ENCODE data around the gene STK32C.
"Not testable (repeated sequence)": the region's sequence is repeated elsewhere in the genome, so short reads cannot be mapped to it uniquely, and the experiment has no call there.

Gene STK32C

DNA sequence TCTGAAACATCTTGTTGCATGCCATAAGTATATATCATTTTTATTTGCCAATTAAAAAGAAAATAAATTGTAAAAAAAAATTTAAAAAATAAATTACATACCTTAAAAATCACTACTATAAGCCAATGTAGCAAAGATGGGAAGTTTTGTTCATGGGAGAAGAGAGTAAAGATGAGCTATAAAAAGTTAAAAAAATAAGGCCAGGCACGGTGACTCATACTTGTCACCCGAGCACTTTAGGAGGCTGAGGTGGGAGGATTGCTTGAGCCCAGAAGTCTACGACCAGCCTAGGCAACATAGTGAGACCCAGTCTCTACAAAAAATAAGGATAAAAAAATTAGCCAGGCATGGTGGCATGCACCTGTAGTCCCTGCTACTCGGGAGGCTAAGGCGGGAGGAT is 8.4 kb upstream of the STK32C start:
- no peaks in the 10 kb centered on the region for H3K36me3 ChIP-seq (ENCODE audit: insufficient read depth, insufficient read length, low read length)
- H3K9ac ChIP-seq (ENCODE audit: insufficient read length, low read depth): no peak overlapping the region
- no peak for DNase-seq (ENCODE audit: low read depth, low spot score)
- no peaks in the 10 kb centered on the region for H3K4me1 ChIP-seq (ENCODE audit: insufficient read depth, insufficient read length)
- no peak for TF ChIP-seq SUZ12 (IDR thresholded peaks at IDR 0.05; ENCODE audit: extremely low read depth, insufficient read depth, insufficient read length)
- no peak for TF ChIP-seq YY1 (IDR thresholded peaks at IDR 0.05; ENCODE audit: insufficient read depth, insufficient read length)
- no peak for TF ChIP-seq ZNF274 (IDR thresholded peaks at IDR 0.05; ENCODE audit: low read depth, low read length)
- no peak overlapping the region for H3K4me3 ChIP-seq (ENCODE audit: insufficient read length, low read depth)
- H3K9me3 ChIP-seq (ENCODE audit: insufficient read depth, low read length): peaks cover 4% of the 10 kb centered on the region; the same call in 1 of the 2 replicates
- peaks cover 2% of the 10 kb centered on the region for H3K27me3 ChIP-seq (ENCODE audit: insufficient read depth, insufficient read length)

GRCh38 chr10:132314881-132315280 is 7.1 kb upstream of the STK32C start:
- H3K36me3 ChIP-seq (ENCODE audit: insufficient read depth, insufficient read length, low read length): not testable (repeated sequence)

GRCh38 chr10:132314336-132314735 is 6.6 kb upstream of the STK32C start:
- Histone ChIP-seq H3K9me3 (ENCODE audit: insufficient read depth, low read length) (peaks cover 4% of the 10 kb centered on the region; the same call in 1 of the 2 replicates), H3K4me1 (ENCODE audit: insufficient read depth, insufficient read length) (no peaks in the 10 kb centered on the region), H3K27me3 (ENCODE audit: insufficient read depth, insufficient read length) (peaks cover 20% of the 10 kb centered on the region), H3K9ac (ENCODE audit: insufficient read length, low read depth) (no peak overlapping the region), H3K36me3 (ENCODE audit: insufficient read depth, insufficient read length, low read length) (no peaks in the 10 kb centered on the region), H3K4me3 (ENCODE audit: insufficient read length, low read depth) (no peak overlapping the region)
- DNase-seq (ENCODE audit: low read depth, low spot score): no peak
- TF ChIP-seq ZNF274 (IDR thresholded peaks at IDR 0.05; ENCODE audit: low read depth, low read length): no peak
- no peak for TF ChIP-seq YY1 (IDR thresholded peaks at IDR 0.05; ENCODE audit: insufficient read depth, insufficient read length)
- no peak for TF ChIP-seq SUZ12 (IDR thresholded peaks at IDR 0.05; ENCODE audit: extremely low read depth, insufficient read depth, insufficient read length)

More at GRCh38 chr10:132314881-132315280, 7.1 kb upstream of the STK32C start:
- peaks cover 14% of the 10 kb centered on the region for H3K27me3 ChIP-seq (ENCODE audit: insufficient read depth, insufficient read length)
- not testable (repeated sequence) for H3K4me3 ChIP-seq (ENCODE audit: insufficient read length, low read depth); H3K4me1 ChIP-seq (ENCODE audit: insufficient read depth, insufficient read length); H3K9ac ChIP-seq (ENCODE audit: insufficient read length, low read depth); H3K9me3 ChIP-seq (ENCODE audit: insufficient read depth, low read length); DNase-seq (ENCODE audit: low read depth, low spot score)

GRCh38 chr10:132313865-132314264 is 6.1 kb upstream of the STK32C start:
- Histone ChIP-seq H3K4me3 (ENCODE audit: insufficient read length, low read depth) (no peak overlapping the region), H3K27me3 (ENCODE audit: insufficient read depth, insufficient read length) (peaks cover 25% of the 10 kb centered on the region), H3K9me3 (ENCODE audit: insufficient read depth, low read length) (peaks cover 4% of the 10 kb centered on the region; the same call in 1 of the 2 replicates), H3K9ac (ENCODE audit: insufficient read length, low read depth) (no peak overlapping the region), H3K36me3 (ENCODE audit: insufficient read depth, insufficient read length, low read length) (no peaks in the 10 kb centered on the region), H3K4me1 (ENCODE audit: insufficient read depth, insufficient read length) (no peaks in the 10 kb centered on the region)
- no peak for DNase-seq (ENCODE audit: low read depth, low spot score)
- TF ChIP-seq SUZ12 (IDR thresholded peaks at IDR 0.05; ENCODE audit: extremely low read depth, insufficient read depth, insufficient read length) (no peak), ZNF274 (IDR thresholded peaks at IDR 0.05; ENCODE audit: low read depth, low read length) (no peak), YY1 (IDR thresholded peaks at IDR 0.05; ENCODE audit: insufficient read depth, insufficient read length) (no peak)

DNA sequence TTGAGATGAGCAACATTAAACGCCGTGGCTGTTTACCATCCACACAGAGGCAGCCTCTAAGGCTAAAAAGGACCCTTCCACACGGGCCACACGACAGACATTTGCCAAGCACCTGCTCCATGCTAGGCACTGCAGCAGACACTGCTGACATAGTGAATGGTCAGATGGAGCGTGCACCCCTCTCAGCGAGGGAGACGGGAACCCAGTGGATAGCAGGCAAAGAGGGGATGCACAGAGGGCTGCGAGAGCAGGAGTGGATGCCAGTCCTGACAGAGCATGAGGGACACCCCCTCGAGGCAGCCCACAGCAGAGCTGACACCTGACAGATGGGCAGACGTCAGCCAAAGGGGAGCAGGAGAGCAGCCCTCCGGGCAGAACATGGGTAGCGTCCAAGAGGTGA is 5.6 kb upstream of the STK32C start:
- Histone ChIP-seq H3K9me3 (ENCODE audit: insufficient read depth, low read length) (peaks cover 4% of the 10 kb centered on the region; the same call in 1 of the 2 replicates), H3K4me3 (ENCODE audit: insufficient read length, low read depth) (no peak overlapping the region), H3K4me1 (ENCODE audit: insufficient read depth, insufficient read length) (no peaks in the 10 kb centered on the region), H3K36me3 (ENCODE audit: insufficient read depth, insufficient read length, low read length) (no peaks in the 10 kb centered on the region), H3K9ac (ENCODE audit: insufficient read length, low read depth) (no peak overlapping the region), H3K27me3 (ENCODE audit: insufficient read depth, insufficient read length) (peaks cover 29% of the 10 kb centered on the region)
- TF ChIP-seq YY1 (IDR thresholded peaks at IDR 0.05; ENCODE audit: insufficient read depth, insufficient read length): no peak
- TF ChIP-seq SUZ12 (IDR thresholded peaks at IDR 0.05; ENCODE audit: extremely low read depth, insufficient read depth, insufficient read length): no peak
- no peak for TF ChIP-seq ZNF274 (IDR thresholded peaks at IDR 0.05; ENCODE audit: low read depth, low read length)
- DNase-seq (ENCODE audit: low read depth, low spot score): no peak

DNA sequence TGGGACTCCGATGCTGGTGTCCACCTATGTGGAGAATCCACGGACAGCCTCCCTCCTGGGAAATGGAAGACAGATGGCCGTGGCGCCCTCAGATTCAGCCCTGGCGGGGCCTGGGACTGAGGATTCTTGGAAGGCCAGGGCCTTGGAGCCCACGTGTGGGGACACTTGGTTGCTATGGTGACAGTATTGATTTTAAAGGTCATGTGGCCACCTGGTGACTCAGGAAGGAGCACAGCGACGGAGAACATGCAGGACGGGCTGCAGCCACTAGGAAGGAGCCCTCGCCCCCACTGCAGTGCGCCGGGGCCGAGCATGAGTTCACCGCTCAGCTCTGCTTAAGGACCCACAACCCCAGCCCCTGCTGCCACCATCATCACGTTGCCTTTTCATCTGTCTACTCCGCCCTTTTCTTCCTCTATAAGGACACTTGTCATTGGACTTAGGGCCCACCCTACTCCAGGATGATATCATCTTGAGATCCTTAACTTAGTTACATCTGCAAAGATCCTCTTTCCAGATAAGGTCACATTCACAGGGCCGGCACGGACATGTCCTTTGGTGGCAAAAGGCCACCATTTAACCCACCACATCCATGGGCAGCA is 3.7 kb upstream of the STK32C start:
- H3K27me3 ChIP-seq (ENCODE audit: insufficient read depth, insufficient read length): peaks cover 40% of the 10 kb centered on the region
- TF ChIP-seq SUZ12 (IDR thresholded peaks at IDR 0.05; ENCODE audit: extremely low read depth, insufficient read depth, insufficient read length) (no peak), ZNF274 (IDR thresholded peaks at IDR 0.05; ENCODE audit: low read depth, low read length) (no peak), YY1 (IDR thresholded peaks at IDR 0.05; ENCODE audit: insufficient read depth, insufficient read length) (no peak)
- H3K4me3 ChIP-seq (ENCODE audit: insufficient read length, low read depth): no peak overlapping the region
- no peaks in the 10 kb centered on the region for H3K36me3 ChIP-seq (ENCODE audit: insufficient read depth, insufficient read length, low read length)
- H3K4me1 ChIP-seq (ENCODE audit: insufficient read depth, insufficient read length): peaks cover 4% of the 10 kb centered on the region
- H3K9me3 ChIP-seq (ENCODE audit: insufficient read depth, low read length): peaks cover 4% of the 10 kb centered on the region; the same call in 1 of the 2 replicates
- H3K9ac ChIP-seq (ENCODE audit: insufficient read length, low read depth): no peak overlapping the region
- no peak for DNase-seq (ENCODE audit: low read depth, low spot score)

DNA sequence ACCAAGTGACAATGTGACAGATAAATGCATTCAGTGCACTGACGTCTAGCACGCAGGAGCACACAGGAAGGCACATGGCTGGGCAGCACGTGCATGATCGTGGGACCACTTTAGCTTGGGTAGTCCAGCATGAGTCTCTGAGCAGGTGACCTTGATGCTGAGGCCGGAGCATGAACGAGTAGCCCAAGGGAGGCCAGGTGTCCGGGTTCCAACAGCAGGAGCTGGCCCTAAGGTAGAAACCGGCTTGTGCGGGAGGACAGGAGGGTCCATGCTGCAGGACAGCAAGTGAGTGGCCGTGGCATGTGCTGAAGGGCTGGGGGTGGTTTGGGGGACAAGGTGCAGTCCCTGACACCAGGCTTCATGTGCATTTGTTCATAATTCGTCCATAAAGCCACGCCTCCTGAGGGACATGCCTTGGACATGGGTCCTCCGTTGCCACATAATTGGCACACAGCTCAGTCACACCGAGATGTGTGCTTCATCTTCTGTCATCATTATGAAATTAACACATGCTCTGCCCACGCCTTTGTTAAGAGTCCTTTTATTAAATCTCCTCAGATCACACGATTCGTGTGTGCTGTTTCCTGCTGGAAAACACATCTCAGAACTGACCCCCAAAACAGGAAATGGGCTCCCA is 3.1 kb upstream of the STK32C start:
- H3K4me3 ChIP-seq (ENCODE audit: insufficient read length, low read depth): no peak overlapping the region
- H3K9ac ChIP-seq (ENCODE audit: insufficient read length, low read depth): no peak overlapping the region
- no peaks in the 10 kb centered on the region for H3K36me3 ChIP-seq (ENCODE audit: insufficient read depth, insufficient read length, low read length)
- H3K9me3 ChIP-seq (ENCODE audit: insufficient read depth, low read length): peaks cover 10% of the 10 kb centered on the region; the same call in 1 of the 2 replicates
- H3K27me3 ChIP-seq (ENCODE audit: insufficient read depth, insufficient read length): peaks cover 46% of the 10 kb centered on the region
- no peak for DNase-seq (ENCODE audit: low read depth, low spot score)
- H3K4me1 ChIP-seq (ENCODE audit: insufficient read depth, insufficient read length): peaks cover 4% of the 10 kb centered on the region
- no peak for TF ChIP-seq SUZ12 (IDR thresholded peaks at IDR 0.05; ENCODE audit: extremely low read depth, insufficient read depth, insufficient read length)
